ENCODE results near the gene POTEG.
"Not testable (repeated sequence)": the region's sequence is repeated elsewhere in the genome, so short reads cannot be mapped to it uniquely, and the experiment has no call there.

The POTEG gene

DNA sequence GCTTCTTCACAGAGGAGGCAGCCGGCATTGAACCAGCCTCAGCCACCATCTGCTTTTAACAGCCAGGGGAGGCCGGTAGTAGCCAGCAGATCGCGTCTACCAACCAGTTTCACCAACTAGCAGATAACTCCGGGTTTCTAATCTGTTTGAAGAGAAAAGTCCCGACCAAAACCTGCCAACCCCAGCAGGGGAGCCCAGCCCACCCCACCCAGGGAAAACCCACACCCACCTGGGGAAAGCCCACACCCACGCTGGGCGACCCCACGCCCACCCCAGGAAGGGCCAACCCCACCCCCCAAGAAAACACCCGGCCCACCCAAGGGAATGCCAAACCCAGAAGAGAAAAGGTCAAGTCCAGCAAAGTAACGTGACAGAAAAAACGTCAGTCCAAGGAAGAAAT, at the start of gene POTEG:
Gene POTEG, minus strand, starts transcription at position 101 of the 400 bp plus-strand sequence. Its CDS starts 52 bp downstream, at position 49.
- not testable (repeated sequence) for DNase-seq (ENCODE audit: extremely low spot score, insufficient read length, low read depth); FAIRE-seq

- DNase-seq (ENCODE audit: extremely low spot score, insufficient read length, low read depth); FAIRE-seq: not testable (repeated sequence)
Observed at GRCh38 chr14:19482093-19482492, 48.0 kb upstream of the POTEG start.

DNA sequence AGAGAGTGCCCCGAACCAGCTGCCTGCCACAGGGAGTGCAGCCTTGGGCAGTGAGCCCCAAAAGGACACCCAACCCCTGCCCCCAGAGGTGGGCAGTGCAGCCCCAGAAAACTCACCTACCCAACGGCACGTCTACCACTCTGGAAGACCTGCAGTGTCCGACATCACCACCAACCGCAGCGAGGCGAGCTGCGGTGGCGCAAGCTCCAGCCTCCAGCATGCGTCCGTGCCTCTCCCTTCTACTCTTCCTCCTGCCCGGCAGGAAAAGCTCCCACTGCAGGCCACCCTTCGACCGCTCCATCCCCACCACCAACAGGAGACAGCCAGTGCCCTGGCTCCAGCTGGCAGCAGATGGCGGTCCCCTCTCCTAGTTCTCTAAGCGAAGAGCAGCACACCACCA, 47.3 kb upstream of the POTEG start:
- DNase-seq (ENCODE audit: extremely low spot score, insufficient read length, low read depth); FAIRE-seq: not testable (repeated sequence)

- not testable (repeated sequence) for DNase-seq (ENCODE audit: extremely low spot score, insufficient read length, low read depth); FAIRE-seq
Observed at GRCh38 chr14:19480491-19480890, 46.4 kb upstream of the POTEG start.

GRCh38 chr14:19445761-19446160, 11.6 kb upstream of the POTEG start:
- not testable (repeated sequence) for FAIRE-seq; DNase-seq (ENCODE audit: extremely low spot score, insufficient read length, low read depth)

GRCh38 chr14:19439826-19440225, 5.7 kb upstream of the POTEG start:
- DNase-seq (ENCODE audit: extremely low spot score, insufficient read length, low read depth); FAIRE-seq: not testable (repeated sequence)

- DNase-seq (ENCODE audit: extremely low spot score, insufficient read length, low read depth); FAIRE-seq: not testable (repeated sequence)
Observed at GRCh38 chr14:19439219-19439618, 5.1 kb upstream of the POTEG start.

DNA sequence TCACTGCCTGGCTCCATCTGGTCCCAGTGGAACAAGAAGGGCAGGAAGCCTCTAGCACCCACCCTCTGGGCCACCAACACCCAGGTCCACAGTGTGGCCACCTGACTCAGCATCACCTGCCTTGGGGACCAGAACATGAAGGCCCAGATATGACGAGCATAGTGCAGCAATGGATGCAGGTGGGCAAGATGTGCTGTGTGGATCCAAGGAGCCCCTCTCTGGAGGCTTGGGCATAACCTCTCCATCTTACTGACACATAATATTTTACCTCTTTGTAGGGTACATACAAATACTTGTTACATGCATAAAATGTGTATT, 2.9 kb upstream of the POTEG start:
- not testable (repeated sequence) for DNase-seq (ENCODE audit: extremely low spot score, insufficient read length, low read depth); FAIRE-seq

GRCh38 chr14:19436311-19437125, 2.4 kb upstream of the POTEG start:
- not testable (repeated sequence) for FAIRE-seq; DNase-seq (ENCODE audit: extremely low spot score, insufficient read length, low read depth)

DNA sequence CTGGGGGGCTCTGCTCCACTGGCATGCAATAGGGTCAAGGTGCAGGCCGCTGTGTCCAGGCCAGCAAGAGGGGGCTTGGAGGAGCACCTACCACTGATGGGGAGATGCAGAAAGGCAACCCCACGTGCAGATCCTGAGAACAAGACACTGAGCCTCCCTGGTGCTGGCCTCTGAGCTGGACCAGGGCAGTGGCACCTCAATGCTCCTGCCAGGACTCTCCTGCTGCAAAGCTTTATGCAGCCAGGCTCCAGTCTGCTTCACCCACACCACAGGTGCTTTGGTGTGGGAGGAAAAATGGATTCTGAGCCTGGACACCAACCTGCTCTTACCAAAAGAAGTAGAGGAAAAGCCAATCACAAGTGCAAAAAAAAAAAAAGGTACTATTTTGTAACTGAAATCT, 1.7 kb upstream of the POTEG start:
- FAIRE-seq; DNase-seq (ENCODE audit: extremely low spot score, insufficient read length, low read depth): not testable (repeated sequence)

DNA sequence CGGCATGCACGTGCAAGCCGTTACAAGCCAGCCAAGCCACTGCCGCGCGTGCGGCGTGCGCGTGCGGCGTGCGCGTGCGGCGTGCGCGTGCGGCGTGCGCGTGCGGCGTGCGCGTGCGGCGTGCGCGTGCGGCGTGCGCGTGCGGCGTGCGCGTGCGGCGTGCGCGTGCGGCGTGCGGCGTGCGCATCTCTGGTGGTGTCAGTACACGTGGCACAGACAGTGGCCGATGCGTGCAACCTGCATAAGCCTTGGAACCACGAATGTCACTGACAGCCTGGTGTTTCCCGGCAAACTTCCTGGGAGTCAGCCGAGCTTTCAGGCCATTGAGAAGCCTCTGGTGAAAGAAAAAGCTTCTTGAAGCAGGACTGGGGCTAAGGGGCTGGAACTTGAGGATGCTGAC, 750 bp upstream of the POTEG start:
- DNase-seq (ENCODE audit: extremely low spot score, insufficient read length, low read depth); FAIRE-seq: not testable (repeated sequence)

GRCh38 chr14:19433765-19434164, 376 bp downstream of the POTEG start:
- DNase-seq (ENCODE audit: extremely low spot score, insufficient read length, low read depth); FAIRE-seq: not testable (repeated sequence)

DNA sequence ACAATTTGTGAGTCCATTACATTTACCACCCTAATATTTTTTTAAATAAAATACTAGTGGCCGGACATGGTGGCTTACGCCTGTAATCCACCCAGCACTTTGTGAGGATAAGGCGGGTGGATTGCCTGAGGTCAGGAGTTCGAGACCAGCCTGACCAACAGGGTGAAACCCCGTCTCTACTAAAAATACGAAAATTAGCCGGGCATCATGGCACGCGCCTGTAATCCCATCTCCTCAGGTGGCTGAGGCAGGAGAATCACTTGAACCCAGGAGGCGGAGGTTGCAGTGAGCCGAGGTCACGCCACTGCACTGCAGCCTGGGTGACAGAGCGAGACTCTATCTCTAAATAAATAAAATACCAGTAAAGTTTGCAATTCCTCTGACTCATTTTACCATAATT, 25.6 kb downstream of the POTEG start:
- FAIRE-seq; DNase-seq (ENCODE audit: extremely low spot score, insufficient read length, low read depth): not testable (repeated sequence)

GRCh38 chr14:19402097-19402496, 32.0 kb downstream of the POTEG start:
- not testable (repeated sequence) for FAIRE-seq; DNase-seq (ENCODE audit: extremely low spot score, insufficient read length, low read depth)

- FAIRE-seq; DNase-seq (ENCODE audit: extremely low spot score, insufficient read length, low read depth): not testable (repeated sequence)
Observed at GRCh38 chr14:19394727-19395126, 39.4 kb downstream of the POTEG start.

GRCh38 chr14:19390230-19390629, 43.9 kb downstream of the POTEG start:
- not testable (repeated sequence) for FAIRE-seq; DNase-seq (ENCODE audit: extremely low spot score, insufficient read length, low read depth)

DNA sequence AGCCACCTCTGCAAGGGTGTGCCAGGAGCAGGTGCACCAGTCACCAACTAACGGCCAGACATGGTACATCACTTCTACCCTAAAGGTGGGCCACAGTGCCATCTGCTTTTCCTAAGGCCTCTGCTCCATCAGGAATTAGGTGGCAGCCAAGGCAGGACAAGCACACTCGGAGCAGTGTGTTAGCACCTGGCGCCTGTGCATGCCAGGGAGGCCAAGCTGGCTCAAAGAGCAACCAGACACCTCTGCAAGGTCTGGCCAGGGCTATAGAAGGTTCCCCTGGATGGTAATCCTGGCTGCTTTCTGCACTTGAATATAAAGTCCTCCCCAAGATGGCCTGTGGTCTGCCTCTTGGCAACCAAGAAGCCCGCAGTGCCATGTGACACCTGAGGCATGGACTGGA, 45.4 kb downstream of the POTEG start:
- DNase-seq (ENCODE audit: extremely low spot score, insufficient read length, low read depth); FAIRE-seq: not testable (repeated sequence)

DNA sequence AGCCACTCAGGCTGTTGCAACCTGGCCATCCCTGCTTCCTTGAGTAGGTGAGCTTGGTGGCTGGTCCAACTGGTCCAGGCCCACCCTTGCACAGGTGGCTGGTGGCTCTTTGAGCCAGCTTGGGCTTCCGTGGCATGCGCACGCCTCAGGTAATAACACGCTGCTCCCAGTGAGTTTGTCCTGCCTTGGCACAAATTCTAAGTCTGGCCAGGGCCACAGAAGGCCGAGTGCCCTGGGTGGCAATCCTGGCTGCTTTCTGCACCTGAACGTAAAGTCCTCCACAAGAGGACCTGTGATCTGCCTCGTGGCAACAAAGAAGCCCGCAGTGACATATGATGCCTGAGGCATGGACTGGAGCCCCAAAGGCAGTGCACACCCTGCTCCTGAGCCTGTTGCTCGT, 47.1 kb downstream of the POTEG start:
- not testable (repeated sequence) for FAIRE-seq; DNase-seq (ENCODE audit: extremely low spot score, insufficient read length, low read depth)

DNA sequence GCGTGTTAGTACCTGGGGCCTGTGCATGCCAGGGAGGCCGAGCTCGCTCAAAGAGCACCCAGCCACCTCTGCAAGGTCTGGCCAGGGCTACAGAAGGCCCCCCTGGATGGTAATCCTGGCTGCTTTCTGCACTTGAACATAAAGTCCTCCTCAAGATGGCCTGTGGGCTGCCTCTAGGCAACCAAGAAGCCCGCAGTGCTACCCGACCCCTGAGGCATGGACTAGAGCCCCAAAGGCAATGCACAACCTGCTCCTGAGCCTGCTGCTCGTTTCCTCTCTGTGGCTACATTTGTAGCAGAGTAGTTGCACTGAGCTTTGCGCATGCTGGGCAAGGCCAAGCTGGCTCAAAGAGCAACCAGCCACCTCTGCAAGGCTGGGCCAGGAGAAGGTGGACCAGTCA, 47.8 kb downstream of the POTEG start:
- not testable (repeated sequence) for FAIRE-seq

DNA sequence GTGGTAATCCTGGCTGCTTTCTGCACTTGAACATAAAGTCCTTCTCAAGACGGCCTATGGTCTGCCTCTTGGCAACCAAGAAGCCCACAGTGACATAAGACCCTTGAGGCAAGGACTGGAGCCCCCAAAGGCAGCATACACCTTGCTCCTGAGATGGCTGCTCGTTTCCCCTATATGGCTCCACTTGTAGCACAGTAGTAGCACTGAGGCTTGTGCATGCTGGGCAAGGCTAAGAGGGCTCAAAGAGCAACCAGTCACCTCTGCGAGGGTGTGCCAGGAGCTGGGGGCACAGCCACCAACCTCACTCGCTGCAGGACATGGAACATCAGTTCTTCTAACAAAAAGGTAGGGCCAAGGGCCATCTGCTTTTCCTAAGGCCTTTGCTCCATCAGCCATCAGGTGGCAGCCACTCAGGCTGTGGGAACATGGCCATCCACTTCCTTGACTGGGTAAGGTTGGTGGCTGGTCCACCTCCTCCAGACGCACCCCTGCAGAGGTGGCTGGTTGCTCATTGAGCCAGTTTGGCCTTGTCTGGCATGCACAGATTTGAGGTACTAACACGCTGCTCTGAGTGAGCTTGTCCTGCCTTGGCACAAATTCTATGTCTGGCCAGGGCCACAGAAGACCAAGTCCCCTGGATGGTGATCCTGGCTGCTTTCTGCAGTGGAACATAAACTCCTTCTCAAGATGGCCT, 49.9 kb downstream of the POTEG start:
- not testable (repeated sequence) for FAIRE-seq; DNase-seq (ENCODE audit: extremely low spot score, insufficient read length, low read depth)

More for the DNA sequence above, 47.8 kb downstream of the POTEG start:
- DNase-seq (ENCODE audit: extremely low spot score, insufficient read length, low read depth), result not testable (repeated sequence)
